Gastrocnemius medialis (tissue), 4 donors: ENCODE results near the gene RAB23.

Experiments used
- CTCF ChIP-seq, 5 experiments: fragments of 450-650 bp in 3 of 5; fragments of 200-600 bp in 2 of 5; sonication (generic) in 2 of 5; IDR thresholded peaks in 4 of 5; conservative IDR thresholded peaks in 1 of 5; 1 replicate in 4 of 5; 2 replicates in 1 of 5; pipeline ENCODE4 v1.5.1; 2016 to 2019; ENCODE audit warnings: antibody characterized with exemption in 5 of 5, mild to moderate bottlenecking in 3 of 5, moderate library complexity in 3 of 5
- POLR2A ChIP-seq, 2 donors: fragments of 450-650 bp; IDR thresholded peaks; one replicate each; pipeline ENCODE4 v1.6.1; 2017; ENCODE audit warnings: antibody characterized with exemption in 2 of 2, mild to moderate bottlenecking in 2 of 2, moderate library complexity in 2 of 2

GRCh38 chr6:57195457-57195856, 26.6 kb downstream of the RAB23 start:
- TF ChIP-seq CTCF (IDR thresholded peaks at IDR 0.05 in 4 of 5, conservative IDR thresholded peaks at IDR 0.05 in 1 of 5): no peak
- TF ChIP-seq POLR2A (IDR thresholded peaks at IDR 0.05): no peak
